NCI-H187 (cell line): ENCODE data around the gene ENGASE.

Experiments
- DNase-seq, 2 experiments: peaks; one replicate each; lab custom pipeline; 2025; lab: John Stamatoyannopoulos, UW

Gene ENGASE

DNA sequence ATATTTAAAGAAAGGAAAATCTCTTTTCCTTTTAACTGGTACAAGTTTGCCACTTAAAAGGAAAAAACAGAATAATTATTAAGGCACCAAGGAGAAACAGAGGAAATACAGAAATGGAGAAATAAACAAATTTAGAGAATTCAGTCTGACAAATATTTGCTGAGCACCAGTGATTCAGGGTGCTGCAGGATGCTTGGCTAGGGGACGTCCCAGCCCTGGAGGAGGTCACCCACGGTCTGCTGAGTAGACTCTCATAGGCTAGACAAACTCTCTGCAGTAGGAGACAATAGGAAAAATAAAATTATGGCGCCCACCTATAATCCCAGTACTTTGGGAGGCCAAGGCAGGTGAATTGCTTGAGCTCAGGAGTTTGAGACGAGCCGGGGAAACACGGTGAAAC, 34.7 kb upstream of the ENGASE start:
- DNase-seq: no peak

- no peak for DNase-seq
Observed at GRCh38 chr17:79041041-79041570, 33.5 kb upstream of the ENGASE start.

DNA sequence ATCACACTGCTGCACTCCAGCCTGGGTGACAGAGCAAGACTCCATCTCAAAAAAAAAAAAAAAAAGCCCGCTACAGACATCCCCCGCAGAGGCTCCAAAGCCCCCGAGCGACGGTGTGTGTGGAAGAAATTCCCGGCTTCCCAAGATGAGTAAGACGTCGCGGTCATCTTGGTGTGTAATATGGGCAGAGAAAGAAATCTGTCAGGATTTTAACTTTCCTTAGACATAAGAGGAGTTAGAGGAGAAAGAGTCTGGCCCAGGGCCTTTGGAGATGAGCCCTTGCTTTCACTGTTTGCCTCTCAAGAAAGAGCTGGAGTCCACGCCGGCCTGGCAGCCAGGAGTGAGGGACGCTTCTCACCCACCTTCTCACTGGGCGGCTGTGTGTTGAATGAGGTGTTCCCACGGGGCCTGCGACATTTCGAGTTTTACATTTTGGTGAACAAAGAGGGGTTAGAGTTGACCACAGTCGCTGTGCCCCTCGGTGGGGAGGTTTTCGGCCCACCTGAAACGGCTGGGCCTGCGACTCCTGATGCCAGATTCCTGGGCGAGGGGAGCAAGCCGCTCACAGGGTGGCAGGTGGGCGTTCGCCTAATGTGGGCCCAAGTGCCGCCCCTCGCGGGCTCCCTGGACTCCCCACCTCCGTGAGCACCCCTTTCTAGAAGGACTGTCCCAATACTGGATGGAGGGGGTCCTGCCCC, 32.8 kb upstream of the ENGASE start:
- no peak for DNase-seq

DNA sequence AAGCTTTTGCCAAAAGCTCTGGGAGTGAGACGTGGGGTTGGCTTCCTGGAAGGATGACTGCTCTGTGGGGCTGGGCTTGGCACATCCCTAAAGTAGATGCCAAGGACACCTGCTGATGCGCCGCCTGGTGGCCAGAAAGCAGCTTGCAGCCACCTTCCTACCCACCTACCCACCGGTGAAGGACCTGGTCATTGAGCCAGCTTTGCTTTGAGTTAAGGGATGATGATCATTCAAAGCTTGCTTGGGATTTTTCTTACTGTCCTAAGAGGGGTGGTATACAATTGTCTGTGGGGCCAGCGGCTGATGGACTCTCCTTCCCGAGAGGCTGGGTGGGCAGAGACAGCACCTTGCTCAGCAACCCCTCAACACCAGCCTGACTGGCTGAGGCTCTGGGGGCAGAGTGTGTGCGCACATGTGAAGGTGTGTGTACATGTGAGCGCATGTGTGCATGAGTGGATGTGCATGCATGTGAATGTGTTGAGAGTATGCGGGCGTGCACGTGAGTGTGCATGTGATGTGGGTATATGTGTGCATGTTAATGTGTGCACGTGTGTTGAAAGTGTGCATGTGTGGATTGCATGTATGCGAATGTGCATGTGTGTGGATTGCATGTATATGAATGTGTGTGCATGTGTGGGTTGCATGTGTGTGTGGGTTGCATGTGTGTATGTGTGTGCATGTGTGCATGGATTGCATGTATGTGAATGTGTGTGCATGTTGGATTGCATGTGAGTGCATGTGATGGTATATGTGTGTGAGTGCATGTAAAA, 32.0 kb upstream of the ENGASE start:
- peak; percentile 27 to 59 for DNase-seq

DNA sequence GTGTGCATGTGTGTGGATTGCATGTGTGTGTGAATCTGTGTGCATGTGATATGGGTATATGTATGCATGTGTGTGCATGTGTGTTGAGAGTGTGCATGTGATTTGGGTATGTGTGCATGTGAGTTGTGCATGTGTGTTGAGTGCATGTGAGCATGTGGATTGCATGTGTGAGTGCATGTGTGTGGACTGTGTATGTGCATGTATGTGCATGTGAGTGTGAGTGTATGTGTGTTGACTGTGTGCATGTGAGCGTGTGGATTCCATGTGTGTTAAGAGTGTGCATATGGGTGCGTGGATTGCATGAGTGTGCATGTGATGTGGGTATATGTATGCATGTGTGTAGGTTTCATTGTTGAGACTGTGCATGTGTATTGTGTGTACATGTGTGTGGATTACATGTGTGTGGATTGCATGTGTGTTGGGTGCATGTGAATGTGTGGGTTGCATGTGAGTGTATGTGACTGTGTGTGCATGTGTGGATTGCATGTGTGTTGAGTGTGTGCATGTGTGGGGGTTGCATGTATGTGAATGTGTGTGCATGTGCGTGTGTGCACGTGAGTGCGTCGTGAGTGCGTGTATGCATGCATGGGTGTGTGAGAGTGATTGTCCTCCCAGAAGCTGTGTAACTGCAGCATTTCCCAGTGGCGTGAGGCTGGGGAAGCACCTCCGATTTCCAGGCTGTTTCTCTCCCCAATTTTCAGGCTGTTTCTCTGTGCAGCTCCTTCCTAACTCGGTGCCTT, 31.3 kb upstream of the ENGASE start:
- no peak for DNase-seq

DNA sequence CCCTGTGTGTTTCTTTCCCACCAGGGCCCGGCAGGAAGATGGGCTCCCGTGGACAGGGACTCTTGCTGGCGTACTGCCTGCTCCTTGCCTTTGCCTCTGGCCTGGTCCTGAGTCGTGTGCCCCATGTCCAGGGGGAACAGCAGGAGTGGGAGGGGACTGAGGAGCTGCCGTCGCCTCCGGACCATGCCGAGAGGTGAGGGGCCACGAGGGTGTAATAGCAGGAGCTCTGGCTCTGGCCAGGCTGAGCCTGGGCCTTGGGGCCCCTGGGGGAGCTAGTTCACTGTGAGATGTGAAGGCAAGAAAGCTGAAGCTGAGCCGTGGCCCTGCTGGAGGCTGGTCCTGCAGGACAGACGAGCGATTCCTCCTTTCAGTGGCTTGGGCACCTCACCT, 30.7 kb upstream of the ENGASE start:
- no peak for DNase-seq

- no peak for DNase-seq
Observed at GRCh38 chr17:79044462-79044861, 30.2 kb upstream of the ENGASE start.

- DNase-seq: no peak
Observed at GRCh38 chr17:79045001-79045729, 29.5 kb upstream of the ENGASE start.

- DNase-seq: peak; percentile 50 to 75
Observed at GRCh38 chr17:79045842-79046196, 28.8 kb upstream of the ENGASE start.

DNA sequence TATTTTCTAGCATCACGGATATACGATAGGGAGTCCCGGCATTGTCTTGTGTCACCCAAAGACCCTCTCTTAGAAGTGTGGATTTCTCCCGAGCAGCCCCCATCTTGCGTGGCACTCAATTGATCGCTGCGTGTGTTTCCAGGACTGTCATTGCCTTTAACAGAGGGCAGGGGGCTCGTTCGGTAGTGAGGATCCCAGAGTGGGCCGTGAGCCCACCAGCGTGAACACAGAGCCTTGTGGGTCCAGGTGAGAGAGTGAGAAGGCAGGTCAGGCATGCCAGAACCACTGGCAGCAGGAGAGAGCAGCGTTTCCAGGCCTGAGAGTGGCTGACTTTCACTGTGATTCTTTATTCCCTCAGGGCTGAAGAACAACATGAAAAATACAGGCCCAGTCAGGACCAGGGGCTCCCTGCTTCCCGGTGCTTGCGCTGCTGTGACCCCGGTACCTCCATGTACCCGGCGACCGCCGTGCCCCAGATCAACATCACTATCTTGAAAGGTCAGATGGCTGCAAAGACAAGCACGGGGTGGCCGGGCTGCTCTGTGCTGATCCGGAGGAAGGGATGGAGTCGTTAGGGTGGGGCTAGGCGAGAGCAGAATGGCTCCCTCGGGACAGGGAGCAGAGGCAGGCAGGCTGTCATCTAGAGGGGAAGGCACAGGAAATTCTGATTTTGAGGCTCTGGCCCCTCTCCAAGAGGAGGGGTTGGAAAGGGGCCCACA, 28.3 kb upstream of the ENGASE start:
- no peak for DNase-seq

DNA sequence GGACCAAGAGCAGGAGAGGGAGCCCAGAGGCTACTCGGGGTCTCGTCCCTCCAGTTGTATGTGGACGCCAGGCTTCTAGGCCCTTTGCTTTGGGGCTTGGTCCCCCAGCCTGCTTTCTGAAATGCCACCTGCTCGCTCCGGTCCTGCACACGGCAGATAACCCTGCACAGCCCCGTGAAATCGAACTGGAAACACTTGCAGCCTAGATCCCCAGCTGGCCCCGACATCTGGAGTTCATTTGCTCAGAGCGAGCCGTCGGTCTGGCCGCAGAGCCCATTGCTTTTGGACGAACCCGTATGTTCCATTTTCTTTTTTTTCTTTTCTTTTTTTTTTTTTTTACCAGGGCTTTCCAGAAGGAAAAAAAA, 27.7 kb upstream of the ENGASE start:
- no peak for DNase-seq

DNA sequence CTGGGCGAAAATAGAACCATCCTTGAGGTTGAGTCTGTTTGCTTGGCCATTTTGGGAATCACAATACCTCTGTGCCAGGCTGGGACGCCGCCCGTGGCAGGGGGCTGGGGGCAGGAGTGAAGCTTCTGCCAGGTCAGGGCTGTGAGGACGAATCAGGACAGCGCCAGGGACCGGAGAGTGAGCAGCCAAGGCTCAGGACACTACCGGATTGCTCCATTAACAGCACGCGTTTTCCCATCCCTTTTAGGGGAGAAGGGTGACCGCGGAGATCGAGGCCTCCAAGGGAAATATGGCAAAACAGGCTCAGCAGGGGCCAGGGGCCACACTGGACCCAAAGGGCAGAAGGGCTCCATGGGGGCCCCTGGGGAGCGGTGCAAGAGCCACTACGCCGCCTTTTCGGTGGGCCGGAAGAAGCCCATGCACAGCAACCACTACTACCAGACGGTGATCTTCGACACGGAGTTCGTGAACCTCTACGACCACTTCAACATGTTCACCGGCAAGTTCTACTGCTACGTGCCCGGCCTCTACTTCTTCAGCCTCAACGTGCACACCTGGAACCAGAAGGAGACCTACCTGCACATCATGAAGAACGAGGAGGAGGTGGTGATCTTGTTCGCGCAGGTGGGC, 27.2 kb upstream of the ENGASE start:
- DNase-seq: no peak

- DNase-seq: peak in 1 of 2 experiments; percentile 39
Observed at GRCh38 chr17:79047923-79048825, 26.4 kb upstream of the ENGASE start.

DNA sequence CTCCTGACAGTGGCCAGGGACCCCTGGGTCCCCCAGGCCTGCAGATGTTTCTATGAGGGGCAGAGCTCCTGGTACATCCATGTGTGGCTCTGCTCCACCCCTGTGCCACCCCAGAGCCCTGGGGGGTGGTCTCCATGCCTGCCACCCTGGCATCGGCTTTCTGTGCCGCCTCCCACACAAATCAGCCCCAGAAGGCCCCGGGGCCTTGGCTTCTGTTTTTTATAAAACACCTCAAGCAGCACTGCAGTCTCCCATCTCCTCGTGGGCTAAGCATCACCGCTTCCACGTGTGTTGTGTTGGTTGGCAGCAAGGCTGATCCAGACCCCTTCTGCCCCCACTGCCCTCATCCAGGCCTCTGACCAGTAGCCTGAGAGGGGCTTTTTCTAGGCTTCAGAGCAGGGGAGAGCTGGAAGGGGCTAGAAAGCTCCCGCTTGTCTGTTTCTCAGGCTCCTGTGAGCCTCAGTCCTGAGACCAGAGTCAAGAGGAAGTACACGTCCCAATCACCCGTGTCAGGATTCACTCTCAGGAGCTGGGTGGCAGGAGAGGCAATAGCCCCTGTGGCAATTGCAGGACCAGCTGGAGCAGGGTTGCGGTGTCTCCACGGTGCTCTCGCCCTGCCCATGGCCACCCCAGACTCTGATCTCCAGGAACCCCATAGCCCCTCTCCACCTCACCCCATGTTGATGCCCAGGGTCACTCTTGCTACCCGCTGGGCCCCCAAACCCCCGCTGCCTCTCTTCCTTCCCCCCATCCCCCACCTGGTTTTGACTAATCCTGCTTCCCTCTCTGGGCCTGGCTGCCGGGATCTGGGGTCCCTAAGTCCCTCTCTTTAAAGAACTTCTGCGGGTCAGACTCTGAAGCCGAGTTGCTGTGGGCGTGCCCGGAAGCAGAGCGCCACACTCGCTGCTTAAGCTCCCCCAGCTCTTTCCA, 25.5 kb upstream of the ENGASE start:
- no peak for DNase-seq

GRCh38 chr17:79049821-79050220, 24.8 kb upstream of the ENGASE start:
- no peak for DNase-seq

DNA sequence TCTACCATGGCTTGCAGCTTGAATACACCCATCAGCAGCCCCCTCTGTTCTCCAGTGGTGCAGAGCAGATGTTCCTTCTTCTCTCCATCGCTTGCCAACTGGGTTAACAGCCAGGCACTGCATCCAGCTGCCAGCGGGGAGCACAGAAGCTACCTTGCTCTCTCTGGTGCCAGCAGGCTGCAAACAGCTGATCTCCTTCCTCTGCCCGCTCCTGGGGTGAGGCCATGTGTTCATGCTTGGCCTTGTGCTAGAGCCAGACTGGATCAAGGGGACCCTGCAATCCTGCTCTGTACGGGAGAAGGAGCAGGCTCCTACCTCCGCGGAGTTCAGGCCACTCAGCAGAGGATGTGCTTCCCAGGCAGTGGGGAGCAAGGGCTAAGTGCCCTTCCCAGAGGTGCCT, 24.1 kb upstream of the ENGASE start:
- DNase-seq: no peak

GRCh38 chr17:79051306-79051705, 23.3 kb upstream of the ENGASE start:
- no peak for DNase-seq

- DNase-seq: no peak
Observed at GRCh38 chr17:79052131-79052530, 22.5 kb upstream of the ENGASE start.
